ENCODE data around the gene ABHD1.
A peak's percentile ranks its signal among the peaks of the same experiment; 100 is the strongest.
"Not testable (repeated sequence)": the region's sequence is repeated elsewhere in the genome, so short reads cannot be mapped to it uniquely, and the experiment has no call there.

Gene ABHD1

DNA sequence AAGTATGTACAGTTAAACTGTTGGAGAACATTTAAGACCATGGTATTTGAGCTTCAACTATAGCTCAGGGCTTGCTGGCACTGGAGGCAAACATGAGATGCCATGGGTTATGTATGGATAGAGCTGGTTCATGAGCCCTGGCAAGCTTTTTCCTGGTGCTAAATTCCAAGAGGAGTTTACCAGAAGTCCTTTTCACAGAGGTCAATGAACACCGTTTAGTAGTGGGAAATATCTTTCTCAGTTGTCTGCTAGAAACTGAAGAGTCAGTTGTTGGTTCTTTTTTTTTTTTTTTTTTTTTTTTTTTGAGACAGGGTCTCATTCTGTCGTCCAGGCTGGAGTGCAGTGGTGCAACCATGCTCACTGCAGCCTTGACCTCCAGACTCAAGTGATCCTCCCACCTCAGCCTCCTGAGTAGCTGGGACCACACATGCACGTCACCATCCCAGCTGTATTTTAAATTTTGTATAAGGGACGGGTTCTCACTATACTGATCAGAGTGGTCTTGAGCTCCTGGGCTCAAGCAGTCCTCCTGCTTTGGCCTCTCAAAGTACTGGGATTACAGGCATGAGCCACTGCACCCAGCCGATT, 35.7 kb upstream of the ABHD1 start:
- DNase-seq = no peak

DNA sequence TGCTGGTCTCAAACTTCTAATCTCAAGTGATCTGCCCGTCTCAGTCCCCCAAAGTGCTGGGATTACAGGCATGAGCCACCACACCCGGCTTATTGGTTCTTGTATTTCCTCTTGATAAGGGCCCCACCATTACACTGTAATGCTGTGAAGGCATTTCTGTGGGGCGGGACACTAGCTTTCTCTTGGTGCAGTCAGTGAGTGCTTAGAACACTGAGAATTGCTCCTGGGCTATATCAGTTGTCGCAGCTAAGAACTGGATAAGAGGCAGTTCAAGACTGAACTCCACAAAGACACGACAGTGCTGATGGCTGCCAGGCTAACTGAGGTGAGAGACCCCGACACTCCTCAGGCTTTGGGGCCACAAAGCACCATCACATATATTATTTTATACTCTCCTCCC, 35.0 kb upstream of the ABHD1 start:
- no peak for DNase-seq

DNA sequence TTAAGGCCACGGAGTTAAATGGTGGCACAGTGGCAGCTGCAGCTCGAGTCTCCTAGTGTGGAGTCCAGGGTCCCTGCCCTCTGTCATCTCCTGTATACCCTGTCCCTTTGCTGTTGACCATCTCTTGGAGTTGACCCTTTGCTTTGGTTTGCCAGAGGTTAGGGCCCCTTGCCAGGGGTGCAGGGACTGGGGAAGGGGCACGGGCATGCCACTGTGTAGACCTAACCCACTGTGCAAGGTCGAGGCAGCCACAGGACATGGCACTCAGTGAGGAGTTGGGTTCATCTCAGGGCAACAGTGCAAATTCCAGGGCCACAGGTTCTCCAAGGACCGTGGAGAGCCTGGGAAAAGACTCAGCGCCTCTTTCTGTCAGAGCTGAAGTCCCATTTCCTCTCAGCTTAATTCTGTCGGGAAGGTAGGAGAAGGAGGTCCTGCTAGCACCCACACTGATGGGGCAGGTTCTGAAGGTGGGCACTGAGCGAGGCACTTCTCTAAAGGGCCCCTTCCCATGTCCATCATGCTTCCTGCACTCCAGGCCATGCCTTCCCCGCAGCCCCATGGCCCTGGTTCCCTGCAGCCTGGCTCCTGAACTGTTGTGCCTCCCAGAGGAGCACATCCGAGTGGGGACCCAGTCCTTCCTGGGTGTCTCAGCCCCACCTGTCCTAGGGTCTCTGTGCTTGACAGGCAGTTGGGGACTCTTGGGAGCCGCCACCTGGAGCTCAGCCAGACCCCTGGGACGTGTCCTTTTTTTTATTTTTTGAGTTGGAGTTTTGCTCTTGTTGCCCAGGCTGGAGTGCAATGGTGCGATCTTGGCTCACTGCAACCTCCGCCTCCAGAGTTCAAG, 34.3 kb upstream of the ABHD1 start:
- no peak for DNase-seq

- no peak for DNase-seq
These were observed 31.6 kb upstream of the ABHD1 start for GRCh38 chr2:27091746-27092695.

- DNase-seq = no peak
These were observed 30.8 kb upstream of the ABHD1 start for GRCh38 chr2:27092696-27093429.

GRCh38 chr2:27093430-27094352, 29.9 kb upstream of the ABHD1 start:
- DNase-seq = no peak

- no peak for DNase-seq
These were observed 29.1 kb upstream of the ABHD1 start for GRCh38 chr2:27094353-27094984.

GRCh38 chr2:27095427-27095744, 28.2 kb upstream of the ABHD1 start:
- no peak for DNase-seq

GRCh38 chr2:27095745-27096651, 27.6 kb upstream of the ABHD1 start:
- DNase-seq = peak; percentile 97

- no peak for DNase-seq
These were observed 26.8 kb upstream of the ABHD1 start for GRCh38 chr2:27096748-27097297.

- DNase-seq = no peak
These were observed 26.3 kb upstream of the ABHD1 start for GRCh38 chr2:27097341-27097740.

DNA sequence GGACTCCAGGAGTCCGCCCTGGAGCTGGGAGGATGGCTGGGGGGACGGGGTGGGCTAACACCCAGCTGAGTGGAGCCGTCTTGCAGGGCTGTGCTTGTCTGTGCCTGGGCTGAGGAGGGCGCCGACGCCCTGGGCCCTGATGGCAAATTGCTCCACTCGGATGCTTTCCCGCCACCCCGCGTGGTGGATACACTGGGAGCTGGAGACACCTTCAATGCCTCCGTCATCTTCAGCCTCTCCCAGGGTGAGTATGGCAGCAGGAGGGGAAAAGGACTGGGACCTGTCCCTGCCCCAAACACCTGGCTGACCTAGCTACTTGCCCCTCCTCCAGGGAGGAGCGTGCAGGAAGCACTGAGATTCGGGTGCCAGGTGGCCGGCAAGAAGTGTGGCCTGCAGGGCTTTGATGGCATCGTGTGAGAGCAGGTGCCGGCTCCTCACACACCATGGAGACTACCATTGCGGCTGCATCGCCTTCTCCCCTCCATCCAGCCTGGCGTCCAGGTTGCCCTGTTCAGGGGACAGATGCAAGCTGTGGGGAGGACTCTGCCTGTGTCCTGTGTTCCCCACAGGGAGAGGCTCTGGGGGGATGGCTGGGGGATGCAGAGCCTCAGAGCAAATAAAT, 24.2 kb upstream of the ABHD1 start:
- DNase-seq = no peak

GRCh38 chr2:27100036-27100435, 23.6 kb upstream of the ABHD1 start:
- no peak for DNase-seq

- DNase-seq = no peak
These were observed 21.3 kb upstream of the ABHD1 start for GRCh38 chr2:27102329-27102728.

GRCh38 chr2:27105981-27106380, 17.6 kb upstream of the ABHD1 start:
- DNase-seq = no peak

DNA sequence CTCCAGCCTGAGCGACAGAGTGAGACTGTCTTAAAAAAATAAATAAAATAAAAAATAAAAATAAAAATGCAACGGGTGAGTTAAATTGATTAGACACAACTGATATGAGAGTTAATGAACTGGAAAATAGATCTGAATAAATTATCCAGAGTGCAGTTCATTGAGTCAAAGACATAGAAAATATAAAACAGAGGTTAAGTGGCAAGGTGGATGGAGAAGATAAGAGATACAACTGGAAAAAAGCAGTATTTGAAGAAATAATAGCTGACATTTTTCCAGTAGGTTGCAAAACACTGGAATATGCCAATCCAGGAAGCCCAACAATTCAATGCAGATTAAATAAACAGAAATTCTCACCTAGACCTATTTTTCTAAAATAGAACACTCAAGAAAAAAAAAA, 15.4 kb upstream of the ABHD1 start:
- DNase-seq = no peak

DNA sequence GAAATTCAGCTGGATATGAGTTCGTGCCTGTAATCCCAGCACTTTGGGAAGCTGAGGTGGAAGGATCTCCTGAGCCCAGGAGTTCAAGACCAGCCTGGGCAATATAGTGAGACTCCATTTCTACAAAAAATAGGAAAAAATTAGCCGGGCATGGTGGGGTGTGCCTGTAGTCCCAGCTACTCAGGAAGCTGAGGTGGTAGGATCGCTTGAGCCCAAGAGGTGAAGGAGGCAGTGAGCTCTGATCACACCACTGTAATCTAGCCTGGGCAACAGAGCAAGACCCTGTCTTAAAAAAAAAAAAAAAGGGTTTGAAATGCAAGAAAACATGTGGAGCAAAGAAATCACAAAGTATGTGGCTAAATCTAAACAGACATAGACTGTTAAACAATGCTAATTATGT, 14.5 kb upstream of the ABHD1 start:
- DNase-seq = no peak

DNA sequence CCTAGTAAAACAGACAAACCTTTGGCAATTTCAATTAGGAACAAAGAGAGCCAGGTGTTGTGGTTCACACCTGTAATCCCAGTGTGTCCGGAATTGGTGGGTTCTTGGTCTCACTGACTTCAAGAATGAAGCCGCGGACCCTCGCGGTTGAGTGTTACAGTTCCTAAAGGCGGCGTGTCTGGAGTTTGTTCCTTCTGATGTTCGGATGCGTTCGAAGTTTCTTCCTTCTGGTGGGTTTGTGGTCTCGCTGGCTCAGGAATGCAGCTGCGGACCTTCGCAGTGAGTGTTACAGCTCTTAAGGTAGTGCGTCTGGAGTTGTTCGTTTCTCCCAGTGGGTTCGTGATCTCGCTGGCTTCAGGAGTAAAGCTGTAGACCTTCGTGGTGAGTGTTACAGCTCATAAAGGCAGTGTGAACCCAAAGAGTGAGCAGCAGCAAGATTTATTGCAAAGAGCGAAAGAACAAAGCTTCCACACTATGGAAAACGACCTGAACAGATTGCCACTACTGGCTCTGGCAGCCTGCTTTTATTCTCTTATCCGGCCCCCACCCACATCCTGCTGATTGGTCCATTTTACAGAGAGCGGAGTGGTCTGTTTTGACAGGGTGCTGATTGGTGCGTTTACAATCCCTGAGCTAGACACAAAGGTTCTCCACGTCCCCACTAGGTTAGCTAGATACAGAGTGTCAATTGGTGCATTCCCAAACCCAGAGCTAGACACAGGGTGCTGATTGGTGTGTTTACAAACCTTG, 12.8 kb upstream of the ABHD1 start:
- DNase-seq = not testable (repeated sequence)

Measured in NCI-H2171 treated with DMSO at 0.1 percent for 48 hours (cell line).